ENCODE measurements around the gene TRPM3.

Gene TRPM3

DNA sequence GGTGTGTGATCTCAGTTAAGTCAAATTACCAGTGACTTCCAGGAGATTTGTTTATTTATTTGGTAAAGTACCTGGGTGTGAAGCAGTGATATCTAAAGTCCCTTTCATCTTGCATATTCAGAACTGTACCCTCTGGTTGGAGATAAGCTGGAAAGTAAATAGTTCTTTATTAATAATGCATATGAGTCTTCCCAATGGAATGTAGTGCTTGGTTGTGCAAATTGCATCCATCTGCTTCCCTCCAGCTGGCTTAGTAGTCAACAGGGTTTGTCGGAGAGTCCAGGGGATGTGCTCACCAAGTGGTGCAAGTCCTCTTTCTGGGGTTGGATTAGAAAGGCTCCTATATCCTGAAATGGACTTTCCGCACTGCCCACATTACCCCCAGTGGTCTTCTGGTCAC lies 42.0 kb downstream of the TRPM3 start:
- Histone ChIP-seq H3K27me3 (ENCODE audit: insufficient read depth, poor library complexity, severe bottlenecking) (no peaks in the 10 kb centered on the region), H3K27ac (replicated peaks) (no peak overlapping the region), H3K4me3 (replicated peaks; ENCODE audit: insufficient read depth, low read length) (no peak overlapping the region)
- DNase-seq (ENCODE audit: low read depth in 1 of 2, low spot score in 1 of 2) = no peak
- TF ChIP-seq, protein P1, sequence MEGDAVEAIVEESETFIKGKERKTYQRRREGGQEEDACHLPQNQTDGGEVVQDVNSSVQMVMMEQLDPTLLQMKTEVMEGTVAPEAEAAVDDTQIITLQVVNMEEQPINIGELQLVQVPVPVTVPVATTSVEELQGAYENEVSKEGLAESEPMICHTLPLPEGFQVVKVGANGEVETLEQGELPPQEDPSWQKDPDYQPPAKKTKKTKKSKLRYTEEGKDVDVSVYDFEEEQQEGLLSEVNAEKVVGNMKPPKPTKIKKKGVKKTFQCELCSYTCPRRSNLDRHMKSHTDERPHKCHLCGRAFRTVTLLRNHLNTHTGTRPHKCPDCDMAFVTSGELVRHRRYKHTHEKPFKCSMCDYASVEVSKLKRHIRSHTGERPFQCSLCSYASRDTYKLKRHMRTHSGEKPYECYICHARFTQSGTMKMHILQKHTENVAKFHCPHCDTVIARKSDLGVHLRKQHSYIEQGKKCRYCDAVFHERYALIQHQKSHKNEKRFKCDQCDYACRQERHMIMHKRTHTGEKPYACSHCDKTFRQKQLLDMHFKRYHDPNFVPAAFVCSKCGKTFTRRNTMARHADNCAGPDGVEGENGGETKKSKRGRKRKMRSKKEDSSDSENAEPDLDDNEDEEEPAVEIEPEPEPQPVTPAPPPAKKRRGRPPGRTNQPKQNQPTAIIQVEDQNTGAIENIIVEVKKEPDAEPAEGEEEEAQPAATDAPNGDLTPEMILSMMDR (IDR thresholded peaks at IDR 0.05; ENCODE audit: insufficient read depth, low read length) = no peak
- TF ChIP-seq POLR2AphosphoS5 (IDR thresholded peaks at IDR 0.05; ENCODE audit: low read depth) = no peak
- TF ChIP-seq SPI1 (IDR thresholded peaks at IDR 0.05; ENCODE audit: borderline replicate concordance, low read depth) = no peak
- TF ChIP-seq GABPA (IDR thresholded peaks at IDR 0.05; ENCODE audit: low read depth) = no peak
- TF ChIP-seq, protein P2, sequence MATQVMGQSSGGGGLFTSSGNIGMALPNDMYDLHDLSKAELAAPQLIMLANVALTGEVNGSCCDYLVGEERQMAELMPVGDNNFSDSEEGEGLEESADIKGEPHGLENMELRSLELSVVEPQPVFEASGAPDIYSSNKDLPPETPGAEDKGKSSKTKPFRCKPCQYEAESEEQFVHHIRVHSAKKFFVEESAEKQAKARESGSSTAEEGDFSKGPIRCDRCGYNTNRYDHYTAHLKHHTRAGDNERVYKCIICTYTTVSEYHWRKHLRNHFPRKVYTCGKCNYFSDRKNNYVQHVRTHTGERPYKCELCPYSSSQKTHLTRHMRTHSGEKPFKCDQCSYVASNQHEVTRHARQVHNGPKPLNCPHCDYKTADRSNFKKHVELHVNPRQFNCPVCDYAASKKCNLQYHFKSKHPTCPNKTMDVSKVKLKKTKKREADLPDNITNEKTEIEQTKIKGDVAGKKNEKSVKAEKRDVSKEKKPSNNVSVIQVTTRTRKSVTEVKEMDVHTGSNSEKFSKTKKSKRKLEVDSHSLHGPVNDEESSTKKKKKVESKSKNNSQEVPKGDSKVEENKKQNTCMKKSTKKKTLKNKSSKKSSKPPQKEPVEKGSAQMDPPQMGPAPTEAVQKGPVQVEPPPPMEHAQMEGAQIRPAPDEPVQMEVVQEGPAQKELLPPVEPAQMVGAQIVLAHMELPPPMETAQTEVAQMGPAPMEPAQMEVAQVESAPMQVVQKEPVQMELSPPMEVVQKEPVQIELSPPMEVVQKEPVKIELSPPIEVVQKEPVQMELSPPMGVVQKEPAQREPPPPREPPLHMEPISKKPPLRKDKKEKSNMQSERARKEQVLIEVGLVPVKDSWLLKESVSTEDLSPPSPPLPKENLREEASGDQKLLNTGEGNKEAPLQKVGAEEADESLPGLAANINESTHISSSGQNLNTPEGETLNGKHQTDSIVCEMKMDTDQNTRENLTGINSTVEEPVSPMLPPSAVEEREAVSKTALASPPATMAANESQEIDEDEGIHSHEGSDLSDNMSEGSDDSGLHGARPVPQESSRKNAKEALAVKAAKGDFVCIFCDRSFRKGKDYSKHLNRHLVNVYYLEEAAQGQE (IDR thresholded peaks at IDR 0.05; ENCODE audit: insufficient replicate concordance, low read depth) = no peak

- no peaks in the 10 kb centered on the region for H3K27me3 ChIP-seq (ENCODE audit: insufficient read depth, poor library complexity, severe bottlenecking)
- no peak overlapping the region for H3K27ac ChIP-seq (replicated peaks)
- TF ChIP-seq, protein P2 (IDR thresholded peaks at IDR 0.05; ENCODE audit: insufficient replicate concordance, low read depth) = no peak
- TF ChIP-seq SPI1 (IDR thresholded peaks at IDR 0.05; ENCODE audit: borderline replicate concordance, low read depth) (no peak), GABPA (IDR thresholded peaks at IDR 0.05; ENCODE audit: low read depth) (no peak), POLR2AphosphoS5 (IDR thresholded peaks at IDR 0.05; ENCODE audit: low read depth) (no peak)
- TF ChIP-seq, protein P1 (IDR thresholded peaks at IDR 0.05; ENCODE audit: insufficient read depth, low read length) = no peak
- DNase-seq (ENCODE audit: low read depth in 1 of 2, low spot score in 1 of 2) = no peak
- H3K4me3 ChIP-seq (replicated peaks; ENCODE audit: insufficient read depth, low read length) = no peak overlapping the region
These were observed 45.3 kb downstream of the TRPM3 start for GRCh38 chr9:71076096-71076495.

DNA sequence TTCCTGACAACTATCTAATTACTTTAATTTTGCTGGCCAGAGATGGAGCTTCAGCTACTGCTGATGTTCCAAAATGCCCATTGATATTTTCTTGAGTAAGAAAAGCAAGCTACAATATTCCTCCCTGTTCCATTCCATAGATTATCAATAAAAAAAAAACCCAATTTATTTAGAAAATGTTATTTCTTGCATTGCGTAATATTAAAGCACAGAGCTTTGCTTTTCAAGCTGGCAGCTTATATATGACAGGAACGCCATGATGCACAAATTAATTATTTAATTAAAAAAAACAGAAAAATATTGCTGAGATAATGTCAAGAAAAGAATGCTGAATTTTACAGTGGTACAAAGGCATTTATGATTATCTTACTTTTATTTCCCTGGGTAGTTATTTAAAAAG lies 47.9 kb downstream of the TRPM3 start:
- no peak for DNase-seq (ENCODE audit: low read depth in 1 of 2, low spot score in 1 of 2)
- TF ChIP-seq, protein P2 (IDR thresholded peaks at IDR 0.05; ENCODE audit: insufficient replicate concordance, low read depth) = no peak
- TF ChIP-seq, protein P1 (IDR thresholded peaks at IDR 0.05; ENCODE audit: insufficient read depth, low read length) = no peak
- TF ChIP-seq SPI1 (IDR thresholded peaks at IDR 0.05; ENCODE audit: borderline replicate concordance, low read depth) = no peak
- no peak for TF ChIP-seq POLR2AphosphoS5 (IDR thresholded peaks at IDR 0.05; ENCODE audit: low read depth)
- Histone ChIP-seq H3K4me3 (replicated peaks; ENCODE audit: insufficient read depth, low read length) (no peak overlapping the region), H3K27ac (replicated peaks) (no peak overlapping the region), H3K27me3 (ENCODE audit: insufficient read depth, poor library complexity, severe bottlenecking) (no peaks in the 10 kb centered on the region)
